Epithelial cell of proximal tubule (primary cell): Measurements from ENCODE around the gene KIF6. TPM values are rescaled to one million over a fixed set of nuclear protein-coding genes. Genes with fewer than 3 reads are reported as not detected.
A peak's percentile ranks its signal among the peaks of the same experiment; 100 is the strongest.

Experiments
- DNase-seq: peaks from one replicate; pipeline ENCODE4 v3.0.0-alpha.2; 2011; ENCODE audit warnings: low read depth
- H3K4me3 ChIP-seq: 2 replicates; pipeline ENCODE4 v1.5.1; 2011; ENCODE audit warnings: low read depth, mild to moderate bottlenecking, low read length
- CTCF ChIP-seq: conservative IDR thresholded peaks from 2 replicates; pipeline ENCODE4 v1.5.1; 2012; ENCODE audit warnings: low read depth, mild to moderate bottlenecking, low read length
- total RNA-seq: library from RNA; depleted of rRNA; stranded (reverse); fragments of >200 nt; gene quantifications from 2 replicates; pipeline ENCODE4 v1.2.3, GENCODE V29; 2015

Gene KIF6
- total RNA-seq, 1 donor from 2014 or later: 0.69 TPM

GRCh38 chr6:39402239-39402751 is 322.9 kb downstream of the KIF6 start:
- no peak for TF ChIP-seq CTCF
- no peak for DNase-seq
- H3K4me3 ChIP-seq: no peak overlapping the region

GRCh38 chr6:39401376-39401775 is 323.8 kb downstream of the KIF6 start:
- no peak for TF ChIP-seq CTCF

GRCh38 chr6:39400026-39400425 is 325.2 kb downstream of the KIF6 start:
- DNase-seq: no peak
- no peak overlapping the region for H3K4me3 ChIP-seq
- no peak for TF ChIP-seq CTCF

More at GRCh38 chr6:39401376-39401775, 323.8 kb downstream of the KIF6 start:
- no peak overlapping the region for H3K4me3 ChIP-seq
- DNase-seq: no peak

- no peak for DNase-seq
- TF ChIP-seq CTCF: no peak
- no peak overlapping the region for H3K4me3 ChIP-seq
These were observed 328.4 kb downstream of the KIF6 start for GRCh38 chr6:39396854-39397253.

- H3K4me3 ChIP-seq: no peak overlapping the region
- TF ChIP-seq CTCF: no peak
- DNase-seq: no peak
These were observed 332.1 kb downstream of the KIF6 start for GRCh38 chr6:39393075-39393474.

- H3K4me3 ChIP-seq: no peak overlapping the region
- DNase-seq: no peak
- TF ChIP-seq CTCF: no peak
These were observed 334.0 kb downstream of the KIF6 start for GRCh38 chr6:39391182-39391581.

GRCh38 chr6:39389484-39389767 is 335.8 kb downstream of the KIF6 start:
- TF ChIP-seq CTCF: peak; percentile 39
- H3K4me3 ChIP-seq: no peak overlapping the region
- no peak for DNase-seq
